Gastrocnemius medialis (tissue), 4 donors: ENCODE measurements around the gene CARD9.

Source experiments
- POLR2A ChIP-seq, 2 donors: fragments of 450-650 bp; IDR thresholded peaks; one replicate each; pipeline ENCODE4 v1.6.1; 2017; ENCODE audit warnings: antibody characterized with exemption in 2 of 2, mild to moderate bottlenecking in 2 of 2, moderate library complexity in 2 of 2
- TF ChIP-seq, protein P1 (sequence below), 5 experiments: fragments of 450-650 bp in 3 of 5; fragments of 200-600 bp in 2 of 5; sonication (generic) in 2 of 5; IDR thresholded peaks in 4 of 5; conservative IDR thresholded peaks in 1 of 5; 1 replicate in 4 of 5; 2 replicates in 1 of 5; pipeline ENCODE4 v1.5.1; 2016 to 2019; ENCODE audit warnings: antibody characterized with exemption in 5 of 5, mild to moderate bottlenecking in 3 of 5, moderate library complexity in 3 of 5

DNA sequence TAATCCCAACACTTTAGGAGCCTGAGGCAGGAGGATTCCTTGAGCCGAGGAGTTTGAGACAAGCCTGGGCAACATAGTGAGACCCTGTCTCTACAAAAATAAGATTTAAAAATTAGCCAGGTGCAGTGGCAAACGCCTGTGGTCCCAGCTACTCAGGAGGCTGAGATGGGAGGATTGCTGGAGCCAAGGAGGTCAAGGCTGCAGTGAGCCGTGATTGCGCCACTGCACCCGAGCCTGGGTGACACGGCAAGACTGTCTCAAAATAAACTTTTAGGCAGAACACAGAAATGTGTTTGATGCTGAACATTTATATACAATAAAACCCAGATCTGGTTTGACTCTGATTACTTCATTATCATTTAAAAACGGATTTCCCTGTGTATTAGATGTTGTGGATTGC lies 32.0 kb upstream of the CARD9 start:
- TF ChIP-seq, protein P1, sequence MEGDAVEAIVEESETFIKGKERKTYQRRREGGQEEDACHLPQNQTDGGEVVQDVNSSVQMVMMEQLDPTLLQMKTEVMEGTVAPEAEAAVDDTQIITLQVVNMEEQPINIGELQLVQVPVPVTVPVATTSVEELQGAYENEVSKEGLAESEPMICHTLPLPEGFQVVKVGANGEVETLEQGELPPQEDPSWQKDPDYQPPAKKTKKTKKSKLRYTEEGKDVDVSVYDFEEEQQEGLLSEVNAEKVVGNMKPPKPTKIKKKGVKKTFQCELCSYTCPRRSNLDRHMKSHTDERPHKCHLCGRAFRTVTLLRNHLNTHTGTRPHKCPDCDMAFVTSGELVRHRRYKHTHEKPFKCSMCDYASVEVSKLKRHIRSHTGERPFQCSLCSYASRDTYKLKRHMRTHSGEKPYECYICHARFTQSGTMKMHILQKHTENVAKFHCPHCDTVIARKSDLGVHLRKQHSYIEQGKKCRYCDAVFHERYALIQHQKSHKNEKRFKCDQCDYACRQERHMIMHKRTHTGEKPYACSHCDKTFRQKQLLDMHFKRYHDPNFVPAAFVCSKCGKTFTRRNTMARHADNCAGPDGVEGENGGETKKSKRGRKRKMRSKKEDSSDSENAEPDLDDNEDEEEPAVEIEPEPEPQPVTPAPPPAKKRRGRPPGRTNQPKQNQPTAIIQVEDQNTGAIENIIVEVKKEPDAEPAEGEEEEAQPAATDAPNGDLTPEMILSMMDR (IDR thresholded peaks at IDR 0.05 in 4 of 5, conservative IDR thresholded peaks at IDR 0.05 in 1 of 5), result no peak
- no peak for TF ChIP-seq POLR2A (IDR thresholded peaks at IDR 0.05)
